Smooth muscle cell (in vitro differentiated cells): Measurements from ENCODE around the gene CEP170B. TPM values are rescaled to one million over a fixed set of nuclear protein-coding genes. Genes with fewer than 3 reads are reported as not detected.

Experiments
- DNase-seq: peaks from one replicate; lab custom pipeline; 2025; ENCODE audit not compliant: unreplicated experiment; lab: John Stamatoyannopoulos, UW
- H2AFZ ChIP-seq: fragments of 200-600 bp; sonication (generic); 2 replicates; pipeline ENCODE4 v1.6.0; 2016; ENCODE audit warnings: antibody characterized with exemption, low read depth, mild to moderate bottlenecking
- H3F3A ChIP-seq: fragments of 200-600 bp; sonication (generic); 2 replicates; pipeline ENCODE4 v1.6.0; 2017; ENCODE audit warnings: antibody characterized with exemption, low read depth
- H3K27ac ChIP-seq: fragments of 200-600 bp; sonication (generic); 2 replicates; pipeline ENCODE4 v1.5.1; 2016; ENCODE audit warnings: low read depth, mild to moderate bottlenecking
- H3K27me3 ChIP-seq: fragments of 200-600 bp; sonication (generic); 2 replicates; pipeline ENCODE4 v1.6.1; 2016; ENCODE audit warnings: low read depth, mild to moderate bottlenecking
- H3K36me3 ChIP-seq: fragments of 200-600 bp; sonication (generic); 2 replicates; pipeline ENCODE4 v1.5.1; 2016; ENCODE audit warnings: low read depth
- H3K4me1 ChIP-seq: fragments of 200-600 bp; sonication (generic); 2 replicates; pipeline ENCODE4 v1.5.1; 2016; ENCODE audit warnings: low read depth
- H3K4me2 ChIP-seq: fragments of 200-600 bp; sonication (generic); 2 replicates; pipeline ENCODE4 v1.6.0; 2016; ENCODE audit warnings: mild to moderate bottlenecking
- H3K4me3 ChIP-seq: fragments of 200-600 bp; sonication (generic); 2 replicates; pipeline ENCODE4 v1.5.1; 2016; ENCODE audit warnings: mild to moderate bottlenecking
- H3K79me2 ChIP-seq: fragments of 200-600 bp; sonication (generic); 2 replicates; pipeline ENCODE4 v1.6.0; 2016; ENCODE audit warnings: low read depth, mild to moderate bottlenecking
- H3K9ac ChIP-seq: fragments of 200-600 bp; sonication (generic); 2 replicates; pipeline ENCODE4 v1.6.0; 2016; ENCODE audit warnings: low read depth
- H3K9me3 ChIP-seq: fragments of 200-600 bp; sonication (generic); replicated peaks from 2 replicates; pipeline ENCODE4 v1.5.1; 2016; ENCODE audit warnings: low read depth
- H4K20me1 ChIP-seq: fragments of 200-600 bp; sonication (generic); 2 replicates; pipeline ENCODE4 v1.6.0; 2016; ENCODE audit warnings: low read depth
- CTCF ChIP-seq: fragments of 200-600 bp; sonication (generic); IDR thresholded peaks from 2 replicates; pipeline ENCODE4 v1.5.1; 2017; ENCODE audit warnings: borderline replicate concordance, mild to moderate bottlenecking, antibody characterized with exemption; ENCODE audit not compliant: insufficient read depth, poor library complexity, severe bottlenecking
- WGBS: methylation state at CpG from one replicate; pipeline ENCODE4 v1.1.7; 2016; ENCODE audit warnings: low lambda C conversion rate; 5-methylcytosine and 5-hydroxymethylcytosine counted together
- polyA plus RNA-seq: library from polyadenylated mRNA; unstranded; fragments of >200 nt; fragmentation: Nextera tagmentation; extraction: Ambion mirVana; gene quantifications from 2 replicates; pipeline ENCODE4 v1.2.1, GENCODE V29; 2016
- total RNA-seq: library from RNA; depleted of rRNA; stranded (reverse); fragments of >200 nt; gene quantifications from 2 replicates; pipeline ENCODE4 v1.2.3, GENCODE V29; 2014

CEP170B gene
- total and polyA plus RNA-seq, 2 experiments from 2014 or later, result 5.9 to 9.8 TPM

- H3K27me3 ChIP-seq, result no peaks in the 10 kb centered on the region
- H3K9me3 ChIP-seq, result no peaks in the 10 kb centered on the region
- TF ChIP-seq CTCF, result no peak
- H3K9ac ChIP-seq, result no peak overlapping the region
- H2AFZ ChIP-seq, result no peak overlapping the region
- no peak overlapping the region for H3K27ac ChIP-seq
- no peak for DNase-seq
- no peaks in the 10 kb centered on the region for H4K20me1 ChIP-seq
- no peak overlapping the region for H3K4me2 ChIP-seq
- peaks cover under 1% of the 10 kb centered on the region for H3K4me1 ChIP-seq
- 88% methylated on average over 27 of the region's 27 CpGs for WGBS
- H3K36me3 ChIP-seq, result no peaks in the 10 kb centered on the region
- peaks cover 3% of the 10 kb centered on the region for H3K79me2 ChIP-seq
- H3F3A ChIP-seq, result peaks cover 9% of the 10 kb centered on the region
- H3K4me3 ChIP-seq, result no peak overlapping the region
Observed at GRCh38 chr14:104821971-104822608, 43.0 kb upstream of the CEP170B start.

GRCh38 chr14:104822821-104823615 lies 42.0 kb upstream of the CEP170B start:
- Histone ChIP-seq H3K27me3 (no peaks in the 10 kb centered on the region), H3K9me3 (no peaks in the 10 kb centered on the region), H3K9ac (no peak overlapping the region), H3K4me1 (no peaks in the 10 kb centered on the region), H4K20me1 (no peaks in the 10 kb centered on the region), H3K79me2 (no peaks in the 10 kb centered on the region), H3K4me2 (no peak overlapping the region), H3K27ac (no peak overlapping the region), H3K36me3 (no peaks in the 10 kb centered on the region), H2AFZ (no peak overlapping the region), H3F3A (peaks cover 9% of the 10 kb centered on the region), H3K4me3 (no peak overlapping the region)
- TF ChIP-seq CTCF, result no peak
- DNase-seq, result no peak
- WGBS, result 89% methylated on average over 22 of the region's 22 CpGs

- Histone ChIP-seq H3K4me1 (no peaks in the 10 kb centered on the region), H3F3A (peaks cover 9% of the 10 kb centered on the region), H2AFZ (no peak overlapping the region), H3K27ac (no peak overlapping the region), H4K20me1 (no peaks in the 10 kb centered on the region), H3K79me2 (no peaks in the 10 kb centered on the region), H3K4me2 (no peak overlapping the region), H3K4me3 (no peak overlapping the region), H3K9me3 (no peaks in the 10 kb centered on the region), H3K27me3 (no peaks in the 10 kb centered on the region), H3K9ac (no peak overlapping the region), H3K36me3 (no peaks in the 10 kb centered on the region)
- no peak for DNase-seq
- no peak for TF ChIP-seq CTCF
- WGBS, result 97% methylated on average over 2 of the region's 2 CpGs
Observed at GRCh38 chr14:104824353-104824997, 40.6 kb upstream of the CEP170B start.
